HUES48 (cell line): ENCODE measurements around the gene EPB41L4B.

Source experiments
- H3K27ac ChIP-seq: one replicate; pipeline ENCODE4 v1.7.0; 2013; ENCODE audit warnings: low read depth, low read length, inconsistent platforms
- H3K27me3 ChIP-seq: 2 replicates; pipeline ENCODE4 v1.6.1; 2013; ENCODE audit warnings: mild to moderate bottlenecking, low read length; ENCODE audit not compliant: control insufficient read depth, insufficient read depth
- H3K36me3 ChIP-seq: 2 replicates; pipeline ENCODE4 v1.6.1; 2013; ENCODE audit warnings: low read length; ENCODE audit not compliant: control insufficient read depth, insufficient read depth
- H3K4me1 ChIP-seq: 2 replicates; pipeline ENCODE4 v1.6.1; 2013; ENCODE audit warnings: mild to moderate bottlenecking, low read length; ENCODE audit not compliant: control insufficient read depth, insufficient read depth
- H3K4me3 ChIP-seq: 2 replicates; pipeline ENCODE4 v1.5.1; 2013; ENCODE audit warnings: mild to moderate bottlenecking, low read depth, low read length
- H3K9ac ChIP-seq: 2 replicates; pipeline ENCODE4 v1.6.1; 2013; ENCODE audit warnings: mild to moderate bottlenecking, low read depth, low read length, moderate library complexity
- H3K9me3 ChIP-seq: 2 replicates; pipeline ENCODE4 v1.6.1; 2013; ENCODE audit warnings: low read length; ENCODE audit not compliant: control insufficient read depth, insufficient read depth

Gene EPB41L4B

DNA sequence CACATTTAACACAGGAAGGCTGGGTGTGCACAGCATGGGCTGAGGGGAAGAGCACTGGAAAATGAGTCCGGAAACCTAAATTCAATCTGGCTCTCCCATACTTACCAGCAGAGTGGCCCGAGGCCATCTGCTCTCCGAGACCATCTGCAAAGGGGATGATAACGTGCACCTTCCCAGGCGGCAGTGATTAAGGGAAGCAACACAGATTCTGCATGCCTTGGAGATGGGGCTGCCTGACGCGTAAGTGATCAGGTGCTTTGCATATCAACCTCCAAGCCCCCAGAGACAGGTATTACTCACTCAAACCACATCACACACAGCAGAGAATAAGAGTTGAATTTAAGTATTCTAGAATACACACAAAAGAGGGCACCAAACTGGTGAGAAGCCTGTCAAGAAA, 9.1 kb downstream of the EPB41L4B start:
- Histone ChIP-seq H3K4me3 (no peak overlapping the region), H3K4me1 (peaks cover 52% of the 10 kb centered on the region), H3K36me3 (no peaks in the 10 kb centered on the region), H3K9ac (no peak overlapping the region), H3K9me3 (no peaks in the 10 kb centered on the region), H3K27ac (no peak overlapping the region), H3K27me3 (no peaks in the 10 kb centered on the region)

DNA sequence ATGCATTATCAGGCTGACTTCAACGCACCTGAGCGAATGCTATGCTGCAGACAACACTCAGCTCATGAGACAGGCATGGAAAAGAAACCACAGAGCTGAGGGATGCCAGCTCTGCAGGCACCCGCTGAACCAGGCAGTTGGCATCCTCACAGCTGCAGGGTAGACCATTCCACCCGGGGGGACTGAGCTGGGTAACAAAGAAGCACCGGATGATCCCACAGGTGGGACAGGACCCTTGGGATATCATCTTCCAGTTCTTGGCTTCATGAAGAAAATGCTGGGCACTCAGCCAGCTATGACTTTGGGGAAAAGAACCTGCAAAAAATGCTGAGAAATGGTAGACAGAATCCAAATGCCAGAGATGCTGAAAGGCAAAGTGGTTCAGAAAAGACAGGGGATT, 9.6 kb downstream of the EPB41L4B start:
- H3K4me3 ChIP-seq: no peak overlapping the region
- H3K36me3 ChIP-seq: no peaks in the 10 kb centered on the region
- peaks cover 49% of the 10 kb centered on the region for H3K4me1 ChIP-seq
- H3K27me3 ChIP-seq: no peaks in the 10 kb centered on the region
- no peaks in the 10 kb centered on the region for H3K9me3 ChIP-seq
- H3K27ac ChIP-seq: no peak overlapping the region
- no peak overlapping the region for H3K9ac ChIP-seq

DNA sequence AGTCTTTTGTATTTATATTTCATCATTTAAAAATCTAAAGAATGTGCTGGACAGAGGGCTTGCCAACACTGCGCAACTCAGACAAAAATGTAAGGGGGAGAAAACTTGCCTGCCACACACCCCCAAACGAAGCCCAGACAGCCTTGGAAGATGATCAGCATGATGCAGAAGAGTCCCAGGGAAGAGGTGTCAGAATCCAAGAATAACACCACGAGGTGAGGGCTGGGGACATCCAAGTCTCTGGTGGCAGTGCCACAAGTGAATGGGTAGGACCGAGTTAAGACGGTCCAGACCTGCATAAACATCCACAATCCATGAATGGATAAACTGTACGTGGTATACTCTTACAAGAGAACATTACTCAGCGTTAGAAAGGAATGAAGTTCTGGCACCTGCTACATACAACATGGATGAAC, 10.4 kb downstream of the EPB41L4B start:
- peaks cover 41% of the 10 kb centered on the region for H3K4me1 ChIP-seq
- H3K4me3 ChIP-seq: no peak overlapping the region

DNA sequence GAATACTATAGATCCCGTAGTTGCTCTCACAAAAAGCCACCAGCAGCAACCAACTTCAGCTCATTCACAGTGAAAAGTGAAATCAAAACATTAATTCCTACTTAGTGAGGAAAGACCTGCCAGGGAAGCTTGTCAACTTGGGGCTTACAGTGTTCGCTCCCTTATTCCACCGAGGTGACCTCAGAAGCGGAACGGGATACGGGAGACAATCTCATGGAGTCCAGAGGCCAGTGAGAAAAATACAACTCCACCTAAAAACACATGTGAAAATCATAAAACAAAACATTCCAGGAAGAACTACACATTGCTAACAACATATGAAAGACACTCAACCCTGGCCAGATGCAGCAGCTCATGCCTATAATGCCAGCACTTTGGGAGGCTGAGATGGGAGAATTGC, 11.6 kb downstream of the EPB41L4B start:
- Histone ChIP-seq H3K9me3 (no peaks in the 10 kb centered on the region), H3K9ac (no peak overlapping the region), H3K27me3 (no peaks in the 10 kb centered on the region), H3K36me3 (no peaks in the 10 kb centered on the region), H3K4me1 (peaks cover 28% of the 10 kb centered on the region), H3K27ac (no peak overlapping the region), H3K4me3 (no peak overlapping the region)

More for the DNA sequence above, 10.4 kb downstream of the EPB41L4B start:
- Histone ChIP-seq H3K27me3 (no peaks in the 10 kb centered on the region), H3K9ac (no peak overlapping the region), H3K36me3 (no peaks in the 10 kb centered on the region), H3K27ac (no peak overlapping the region), H3K9me3 (no peaks in the 10 kb centered on the region)

DNA sequence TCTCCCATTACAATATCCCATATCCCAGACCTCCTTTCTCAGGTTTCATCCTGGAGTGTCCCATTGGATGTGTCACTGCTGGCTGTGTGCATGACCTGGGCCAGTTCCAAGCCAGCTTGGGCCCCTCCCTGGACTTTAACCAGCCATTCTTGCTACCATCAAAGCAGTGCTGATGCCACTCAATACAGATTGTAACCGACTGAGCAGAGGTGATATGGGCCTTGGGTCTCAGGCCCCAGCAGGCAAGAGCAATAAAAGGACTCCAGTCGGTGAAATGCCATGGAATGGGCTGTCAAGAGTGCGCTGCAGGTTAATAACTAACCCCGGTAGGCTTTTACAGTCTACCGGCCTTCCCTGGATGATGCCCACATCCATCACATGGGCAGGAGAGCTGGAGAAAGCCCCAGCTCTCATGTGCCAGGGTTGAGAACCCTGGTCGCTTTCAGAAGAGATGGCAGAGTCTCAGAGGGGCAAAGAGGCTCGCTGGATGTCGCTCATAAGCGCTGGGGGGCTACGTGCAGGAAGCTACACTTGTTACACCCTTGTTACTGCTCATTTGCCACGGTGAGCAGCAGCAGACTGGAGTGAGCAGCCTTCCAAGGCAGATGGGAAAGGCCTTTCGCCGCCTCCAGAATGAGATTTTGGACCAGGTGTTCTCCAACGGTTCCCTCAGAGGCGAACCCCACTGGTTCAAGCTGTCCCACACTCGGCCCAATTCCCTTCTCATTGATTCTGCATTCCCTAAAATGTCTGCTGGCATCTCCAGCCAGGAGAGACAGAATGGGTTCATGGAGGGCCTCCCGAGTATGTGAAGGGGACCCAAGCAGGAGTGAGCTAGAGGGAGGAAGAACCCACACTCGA, 13.2 kb downstream of the EPB41L4B start:
- H3K4me3 ChIP-seq: no peak overlapping the region
- peaks cover 12% of the 10 kb centered on the region for H3K4me1 ChIP-seq
- no peak overlapping the region for H3K27ac ChIP-seq

DNA sequence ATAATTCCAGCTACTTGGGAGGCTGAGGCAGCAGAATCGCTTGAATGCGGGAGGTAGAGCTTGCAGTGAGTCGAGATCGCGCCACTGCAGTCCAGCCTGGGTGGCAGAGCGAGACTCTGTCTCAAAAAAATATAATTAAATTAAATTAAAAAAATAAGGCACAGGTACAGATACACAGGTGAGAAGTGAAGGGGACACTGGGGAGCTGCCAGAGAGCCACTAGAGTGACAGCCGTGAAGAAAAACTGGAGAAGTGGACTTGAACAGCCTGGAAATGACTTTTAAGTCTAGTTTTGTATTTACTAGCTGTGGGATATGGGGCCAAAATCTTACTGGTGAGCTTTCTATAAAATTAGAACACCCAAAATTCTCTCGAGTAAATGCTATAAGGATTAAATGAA, 15.1 kb downstream of the EPB41L4B start:
- Histone ChIP-seq H3K4me3 (no peak overlapping the region), H3K36me3 (no peaks in the 10 kb centered on the region), H3K9me3 (no peaks in the 10 kb centered on the region), H3K27me3 (no peaks in the 10 kb centered on the region), H3K9ac (no peak overlapping the region), H3K27ac (no peak overlapping the region), H3K4me1 (no peaks in the 10 kb centered on the region; the same call in none of the 2 replicates)

More for the DNA sequence above, 13.2 kb downstream of the EPB41L4B start:
- H3K9me3 ChIP-seq: no peaks in the 10 kb centered on the region
- no peak overlapping the region for H3K9ac ChIP-seq
- H3K27me3 ChIP-seq: no peaks in the 10 kb centered on the region
- no peaks in the 10 kb centered on the region for H3K36me3 ChIP-seq

DNA sequence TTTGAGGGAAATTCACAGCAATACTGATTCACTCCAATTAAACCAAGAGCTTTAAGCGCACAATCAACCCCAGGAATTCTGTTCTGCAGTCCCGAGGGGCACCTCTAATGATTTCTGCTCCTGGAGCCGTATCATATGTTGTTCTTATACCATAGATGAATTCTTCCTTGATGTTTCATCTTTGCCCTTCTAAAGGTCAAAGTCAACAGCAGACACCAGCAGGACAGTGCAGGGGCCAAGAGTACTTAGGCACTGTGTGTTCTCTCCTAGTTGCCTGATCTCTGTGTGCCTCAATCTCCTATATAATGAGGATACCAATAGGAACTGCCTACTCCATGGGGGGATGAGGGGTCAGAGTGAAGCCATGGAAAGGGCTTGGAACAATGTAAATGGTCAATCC, 16.5 kb downstream of the EPB41L4B start:
- H3K9ac ChIP-seq: no peak overlapping the region
- no peaks in the 10 kb centered on the region; the same call in none of the 2 replicates for H3K4me1 ChIP-seq
- no peaks in the 10 kb centered on the region for H3K27me3 ChIP-seq
- no peak overlapping the region for H3K4me3 ChIP-seq
- no peak overlapping the region for H3K27ac ChIP-seq
- H3K36me3 ChIP-seq: no peaks in the 10 kb centered on the region
- H3K9me3 ChIP-seq: no peaks in the 10 kb centered on the region

DNA sequence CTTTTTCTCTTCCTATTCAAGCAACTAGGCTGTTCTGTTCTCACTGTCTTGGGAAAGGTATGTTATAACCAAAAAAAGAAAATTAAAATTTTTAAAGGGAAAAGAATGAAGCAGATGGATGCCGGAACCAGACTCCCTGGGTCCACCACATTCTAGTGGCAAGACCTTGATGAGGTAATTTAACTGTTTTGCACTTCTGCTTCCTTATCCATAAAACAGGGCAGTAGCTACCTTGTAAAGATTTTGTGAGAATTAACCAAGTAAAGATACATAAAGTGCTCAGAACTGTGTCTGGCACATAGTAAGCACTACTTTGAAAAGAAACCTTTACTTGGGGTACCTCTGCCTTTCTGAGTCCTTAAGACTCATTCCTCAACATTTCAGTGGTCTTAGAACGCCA, 17.0 kb downstream of the EPB41L4B start:
- H3K27me3 ChIP-seq: no peaks in the 10 kb centered on the region
- H3K36me3 ChIP-seq: no peaks in the 10 kb centered on the region
- no peaks in the 10 kb centered on the region for H3K9me3 ChIP-seq
- no peak overlapping the region for H3K9ac ChIP-seq
- no peak overlapping the region for H3K27ac ChIP-seq
- H3K4me1 ChIP-seq: no peaks in the 10 kb centered on the region; the same call in none of the 2 replicates
- no peak overlapping the region for H3K4me3 ChIP-seq

DNA sequence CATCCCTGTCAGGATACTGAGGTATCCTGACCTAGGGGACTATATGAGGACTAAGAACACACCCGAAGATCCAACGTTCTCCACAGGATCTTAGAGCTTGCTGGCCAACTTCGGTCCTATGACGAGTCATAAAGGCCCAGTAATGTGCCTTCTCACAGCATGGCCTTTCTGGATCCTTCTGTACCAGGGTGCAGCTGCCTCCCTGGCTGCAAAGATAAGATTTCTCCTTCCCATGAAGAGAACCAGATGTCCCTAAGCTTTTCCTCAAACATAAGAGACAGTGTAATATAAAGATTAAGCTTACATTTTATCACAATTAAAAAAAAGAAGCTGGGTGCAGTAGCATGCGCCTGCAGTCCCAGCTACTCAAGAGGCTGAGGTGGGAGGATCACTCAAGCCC, 18.3 kb downstream of the EPB41L4B start:
- Histone ChIP-seq H3K36me3 (no peaks in the 10 kb centered on the region), H3K9ac (no peak overlapping the region), H3K9me3 (no peaks in the 10 kb centered on the region), H3K27ac (no peak overlapping the region), H3K27me3 (no peaks in the 10 kb centered on the region), H3K4me3 (no peak overlapping the region), H3K4me1 (no peaks in the 10 kb centered on the region; the same call in 1 of the 2 replicates)

DNA sequence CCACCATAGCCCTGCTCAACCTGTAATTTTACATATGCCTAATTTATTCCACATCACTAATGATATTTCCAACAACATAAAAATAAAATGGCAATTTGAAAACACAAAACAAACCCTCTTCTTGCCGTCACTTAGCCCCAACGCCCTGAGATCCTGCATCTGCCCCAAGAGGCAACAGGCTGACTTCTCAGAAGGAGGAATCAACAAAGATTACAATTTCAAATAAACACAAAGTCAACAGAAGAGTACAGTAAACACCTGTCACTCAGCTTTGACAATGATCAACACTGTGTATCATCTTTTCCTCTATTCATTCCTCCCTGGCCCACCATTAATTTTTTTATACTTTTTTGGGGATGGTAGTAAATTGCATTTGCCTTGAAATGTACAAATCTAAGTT, 19.8 kb downstream of the EPB41L4B start:
- H3K36me3 ChIP-seq: no peaks in the 10 kb centered on the region
- no peak overlapping the region for H3K27ac ChIP-seq
- H3K27me3 ChIP-seq: no peaks in the 10 kb centered on the region
- no peak overlapping the region for H3K9ac ChIP-seq
- H3K4me3 ChIP-seq: no peak overlapping the region
- no peaks in the 10 kb centered on the region; the same call in 1 of the 2 replicates for H3K4me1 ChIP-seq
- H3K9me3 ChIP-seq: no peaks in the 10 kb centered on the region

DNA sequence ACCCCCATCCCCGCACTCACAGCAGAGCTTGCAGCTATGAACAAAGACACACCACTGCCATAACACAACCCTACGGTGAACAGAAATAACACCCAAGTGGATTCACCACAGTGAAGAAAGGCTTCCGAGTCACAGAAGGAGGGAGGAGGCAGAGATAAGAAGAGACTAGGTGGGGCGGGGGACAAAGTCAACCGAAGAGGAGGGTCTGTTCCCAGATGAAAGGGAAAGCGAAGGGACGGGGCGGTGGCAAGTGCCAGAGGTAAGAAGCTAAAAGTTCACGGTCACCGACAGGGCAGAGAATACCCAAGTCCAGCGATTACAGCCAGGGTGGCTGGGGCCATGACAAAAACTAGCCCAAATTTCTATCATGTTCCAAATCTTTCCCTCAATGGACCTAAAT, 21.0 kb downstream of the EPB41L4B start:
- Histone ChIP-seq H3K27ac (no peak overlapping the region), H3K9ac (no peak overlapping the region), H3K9me3 (no peaks in the 10 kb centered on the region), H3K4me3 (no peak overlapping the region), H3K27me3 (no peaks in the 10 kb centered on the region), H3K36me3 (no peaks in the 10 kb centered on the region), H3K4me1 (no peaks in the 10 kb centered on the region; the same call in 1 of the 2 replicates)
